ENCODE results near the gene CD37.
"Not testable (repeated sequence)": the region's sequence is repeated elsewhere in the genome, so short reads cannot be mapped to it uniquely, and the experiment has no call there.

Gene CD37, protein sequence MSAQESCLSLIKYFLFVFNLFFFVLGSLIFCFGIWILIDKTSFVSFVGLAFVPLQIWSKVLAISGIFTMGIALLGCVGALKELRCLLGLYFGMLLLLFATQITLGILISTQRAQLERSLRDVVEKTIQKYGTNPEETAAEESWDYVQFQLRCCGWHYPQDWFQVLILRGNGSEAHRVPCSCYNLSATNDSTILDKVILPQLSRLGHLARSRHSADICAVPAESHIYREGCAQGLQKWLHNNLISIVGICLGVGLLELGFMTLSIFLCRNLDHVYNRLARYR

DNA sequence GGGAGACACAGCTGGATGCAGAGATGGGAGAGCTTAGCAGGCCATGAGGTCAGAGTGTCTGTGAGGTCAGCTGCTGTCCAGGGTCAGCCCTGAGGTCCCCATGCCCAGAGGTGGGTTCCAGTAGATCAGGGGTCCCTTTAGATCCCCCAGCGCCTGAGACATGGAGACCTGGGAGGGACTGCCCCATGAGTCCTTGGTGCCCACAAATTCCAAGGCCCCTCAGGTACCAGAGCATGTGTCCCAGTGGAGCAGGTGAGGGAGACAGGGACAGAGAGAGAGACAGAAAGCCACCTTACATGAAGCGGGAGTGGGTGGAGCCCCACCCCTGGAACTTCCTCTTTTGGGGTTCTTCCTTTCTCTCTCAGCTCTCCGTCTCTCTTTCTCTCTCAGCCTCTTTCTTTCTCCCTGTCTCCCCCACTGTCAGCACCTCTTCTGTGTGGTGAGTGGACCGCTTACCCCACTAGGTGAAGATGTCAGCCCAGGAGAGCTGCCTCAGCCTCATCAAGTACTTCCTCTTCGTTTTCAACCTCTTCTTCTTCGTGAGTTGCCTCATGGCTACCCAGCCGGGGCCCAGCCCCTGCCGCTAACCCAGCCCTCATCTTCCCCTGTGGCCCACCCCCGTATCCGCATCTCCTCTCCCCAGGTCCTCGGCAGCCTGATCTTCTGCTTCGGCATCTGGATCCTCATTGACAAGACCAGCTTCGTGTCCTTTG lies at the start of gene CD37:
CD37 (plus strand) TSS at position 336 of the 713 bp plus-strand sequence; CDS start at position 471, 135 bp downstream.
- DNase-seq = no peak

DNA sequence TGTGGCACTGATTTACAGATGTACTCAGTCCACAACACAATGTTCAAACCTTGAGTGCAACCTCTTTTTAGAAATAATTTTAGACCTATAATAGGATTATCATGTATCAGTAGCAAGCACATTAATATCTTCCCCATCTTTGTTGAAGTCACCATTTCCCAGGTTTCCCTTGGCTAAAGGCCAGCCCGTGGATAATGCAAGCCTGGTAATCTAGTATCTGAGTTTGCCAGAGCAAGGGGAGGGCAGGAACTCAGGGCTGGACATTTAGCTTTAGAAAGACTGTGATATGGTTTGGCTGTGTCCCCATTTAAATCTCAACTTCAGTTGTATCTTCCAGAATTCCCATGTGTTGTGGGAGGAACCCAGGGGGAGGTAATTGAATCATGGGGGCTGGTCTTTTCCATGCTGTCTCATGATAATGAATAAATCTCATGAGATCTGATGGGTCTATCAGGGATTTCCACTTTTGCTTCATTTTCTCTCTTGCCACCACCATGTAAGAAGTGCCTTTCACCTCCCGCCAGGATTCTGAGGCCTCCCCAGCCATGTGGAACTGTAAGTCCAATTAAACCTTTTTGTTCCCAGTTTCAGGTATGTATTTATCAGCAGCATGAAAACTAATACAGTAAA lies 48.0 kb upstream of the CD37 start:
- DNase-seq = no peak

DNA sequence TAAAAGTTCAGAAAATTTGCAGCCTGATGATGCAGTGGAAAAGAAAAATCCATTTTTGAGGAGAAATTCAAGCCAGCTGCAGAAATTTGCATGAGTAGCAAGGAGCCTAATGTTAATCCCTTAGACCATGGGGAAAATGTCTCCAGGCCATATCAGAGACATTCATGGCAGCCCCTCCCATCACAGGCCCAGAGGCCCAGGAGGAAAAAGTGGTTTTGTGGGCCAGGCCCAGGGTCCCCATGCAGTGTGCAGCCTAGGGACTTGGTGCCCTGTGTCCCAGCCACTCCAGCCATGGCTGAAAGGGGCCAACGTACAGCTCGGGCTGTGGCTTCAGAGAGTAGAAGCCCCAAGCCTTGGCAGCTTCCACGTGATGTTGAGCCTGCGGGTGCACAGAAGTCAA lies 47.0 kb upstream of the CD37 start:
- DNase-seq = not testable (repeated sequence)

DNA sequence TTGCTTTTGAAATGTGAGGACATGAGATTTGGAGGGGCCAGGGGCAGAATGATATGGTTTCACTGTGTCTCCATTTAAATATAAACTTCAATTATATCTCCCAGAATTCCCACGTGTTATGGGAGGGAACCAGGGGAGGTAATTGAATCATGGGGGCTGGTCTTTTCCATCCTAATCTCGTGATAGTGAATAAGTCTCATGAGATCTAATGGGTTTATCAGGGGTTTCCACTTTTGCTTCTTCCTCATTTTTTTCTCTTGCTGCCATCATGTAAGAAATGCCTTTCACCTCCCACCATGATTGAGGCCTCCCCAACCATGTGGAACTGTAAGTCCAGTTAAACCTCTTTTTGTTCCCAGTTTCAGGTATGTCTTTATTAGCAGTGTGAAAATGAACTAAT lies 45.9 kb upstream of the CD37 start:
- not testable (repeated sequence) for DNase-seq

DNA sequence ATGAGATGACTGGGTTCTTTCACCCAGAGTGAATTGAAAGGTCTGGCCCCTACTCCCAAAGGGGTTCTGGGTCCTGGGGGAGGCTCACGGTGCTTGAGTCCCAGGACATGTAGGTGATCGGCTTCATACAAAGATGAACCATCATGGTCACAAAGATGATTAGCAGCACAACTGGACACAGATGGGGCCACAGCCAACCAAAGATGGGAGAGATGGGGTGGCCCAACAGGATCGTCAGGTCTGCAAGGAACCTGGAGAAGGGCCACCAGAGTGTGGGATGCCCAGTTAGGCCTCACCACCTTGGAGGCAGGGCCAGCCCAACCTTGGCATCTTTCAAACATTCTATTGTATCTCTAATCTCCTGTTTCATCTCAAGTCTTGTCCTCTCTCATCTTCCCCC lies 44.7 kb upstream of the CD37 start:
- no peak for DNase-seq

DNA sequence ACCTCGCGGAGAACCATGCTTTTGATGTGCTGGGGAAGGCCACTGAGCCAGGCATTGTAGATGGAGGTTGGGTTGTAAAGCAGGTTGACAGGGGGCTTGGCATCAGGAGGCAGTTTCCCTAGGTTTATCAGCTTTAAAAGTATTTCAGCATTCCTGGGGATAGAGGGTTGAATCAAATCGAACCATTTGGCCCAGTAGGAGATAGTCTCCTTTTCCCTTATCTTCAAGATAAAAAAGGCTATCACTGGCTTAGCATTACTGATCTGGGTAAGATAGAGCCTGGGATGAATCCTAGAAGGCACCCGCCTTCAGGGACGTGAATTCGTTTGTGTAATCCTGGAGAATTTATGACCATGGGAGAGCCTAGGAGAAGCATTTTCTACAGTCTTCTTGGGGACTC lies 40.8 kb upstream of the CD37 start:
- DNase-seq = no peak

DNA sequence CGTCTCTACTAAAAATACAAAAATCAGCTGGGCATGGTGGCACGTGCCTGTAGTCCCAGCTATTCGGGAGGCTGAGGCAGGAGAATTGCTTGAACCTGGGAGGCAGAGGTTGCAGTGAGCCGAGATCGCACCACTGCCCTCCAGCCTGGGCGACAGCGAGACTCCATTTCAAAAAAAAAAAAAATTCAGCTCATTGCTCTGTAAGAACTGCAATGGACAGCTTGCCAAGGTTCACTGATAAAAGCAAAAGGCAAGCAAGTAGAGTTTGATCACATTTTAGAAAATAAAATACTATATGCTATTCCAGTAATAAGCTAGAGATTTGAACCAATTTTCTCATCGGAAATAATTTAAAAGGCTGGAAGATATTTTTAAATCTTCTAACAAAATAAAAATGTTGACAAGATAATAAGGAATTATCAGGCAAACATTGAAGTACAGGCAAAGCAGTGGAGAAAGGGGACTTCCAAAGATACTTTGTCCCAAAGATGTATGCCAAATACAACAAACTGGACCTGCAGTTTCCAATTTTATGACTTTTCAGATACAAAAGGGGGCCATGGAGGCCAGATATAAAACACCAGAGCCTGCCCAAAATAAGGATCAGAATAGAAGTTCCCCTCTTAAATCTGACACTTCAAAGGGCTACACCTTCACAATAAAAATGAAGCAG lies 39.9 kb upstream of the CD37 start:
- no peak for DNase-seq

DNA sequence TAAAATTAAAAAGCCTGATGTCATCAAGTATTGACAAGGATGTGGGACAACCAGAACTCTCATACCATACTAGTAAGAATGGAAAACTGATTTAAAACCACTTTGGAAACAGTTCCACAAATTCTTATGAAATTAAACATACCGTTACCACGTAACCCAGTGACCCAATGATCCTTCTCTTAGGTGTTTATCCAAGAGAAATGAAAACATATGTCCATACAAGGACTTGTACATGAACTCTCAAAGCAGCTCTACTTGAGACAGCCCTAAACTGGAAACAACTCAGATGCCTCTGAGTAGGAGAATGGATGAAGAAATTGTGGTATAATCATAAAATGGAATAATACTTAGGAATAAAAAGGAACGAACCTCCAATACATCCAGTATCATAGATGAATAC lies 37.8 kb upstream of the CD37 start:
- DNase-seq = no peak

DNA sequence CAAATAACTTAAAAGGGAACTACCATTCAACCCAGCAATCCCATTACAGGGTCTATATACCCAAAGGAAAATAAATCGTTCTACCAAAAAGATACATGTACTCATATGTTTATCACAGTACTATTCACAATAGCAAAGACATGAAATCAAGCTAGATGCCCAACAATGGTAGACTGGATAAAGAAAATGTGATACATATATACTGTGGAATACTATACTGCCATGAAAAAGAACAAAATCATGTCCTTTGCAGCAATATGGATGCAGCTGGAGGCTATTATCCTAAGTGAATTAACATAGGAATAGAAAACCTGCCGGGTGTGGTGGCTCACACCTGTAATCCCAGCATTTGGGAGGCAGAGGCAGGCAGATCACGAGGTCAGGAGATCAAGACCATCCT lies 36.6 kb upstream of the CD37 start:
- DNase-seq = not testable (repeated sequence)

DNA sequence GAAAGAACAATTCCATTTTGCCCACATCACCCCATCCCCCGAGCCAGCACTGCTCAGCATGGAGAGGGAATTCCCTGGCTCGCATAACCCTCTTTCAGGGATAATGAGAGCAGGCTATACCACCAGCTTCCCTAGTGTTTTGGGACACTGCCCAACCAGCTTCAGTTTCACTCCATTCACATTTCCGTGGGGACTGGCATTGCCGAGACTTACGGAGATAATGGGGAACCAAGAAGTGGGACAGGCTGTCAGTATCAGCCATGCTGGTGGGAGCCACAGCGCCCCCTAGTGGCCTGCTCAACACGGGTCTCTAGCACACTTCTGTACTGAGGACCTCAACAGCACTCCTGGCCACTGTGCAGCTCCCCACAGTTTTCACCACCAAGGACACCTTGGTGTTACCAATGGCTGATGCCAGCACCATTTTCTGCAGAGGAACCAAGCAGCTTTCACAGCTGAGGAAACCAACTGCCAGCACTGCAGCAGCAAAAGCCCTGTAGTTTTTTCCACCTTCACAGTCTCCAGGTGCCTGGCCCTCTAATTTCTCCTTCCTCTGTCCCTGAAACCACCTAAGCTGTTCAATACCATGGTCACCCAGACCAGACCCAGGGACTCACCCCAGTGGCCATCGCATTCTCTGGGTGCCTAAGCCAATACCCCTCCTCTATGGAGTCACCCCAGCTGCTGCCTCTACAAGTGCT lies 33.9 kb upstream of the CD37 start:
- DNase-seq = peak in 1 of 2 experiments; percentile 13

DNA sequence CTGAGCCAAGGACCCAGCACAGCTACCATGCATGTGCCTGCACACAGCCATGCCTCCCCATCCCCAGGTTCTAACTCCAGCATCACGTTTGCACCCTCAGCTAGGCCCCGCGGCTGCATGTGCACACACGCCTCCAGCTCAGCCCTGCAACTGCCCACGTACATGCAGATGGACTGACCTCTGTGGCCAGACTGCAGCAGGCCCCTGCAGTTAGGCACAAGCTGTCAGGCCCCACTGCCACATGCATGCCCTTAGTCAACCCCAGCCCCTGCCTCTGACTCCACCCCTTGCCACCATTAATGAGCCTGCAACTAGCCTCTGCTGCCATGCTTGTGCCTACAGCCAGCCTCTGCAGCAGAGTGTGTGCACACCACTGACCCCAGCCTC lies 33.3 kb upstream of the CD37 start:
- no peak for DNase-seq

DNA sequence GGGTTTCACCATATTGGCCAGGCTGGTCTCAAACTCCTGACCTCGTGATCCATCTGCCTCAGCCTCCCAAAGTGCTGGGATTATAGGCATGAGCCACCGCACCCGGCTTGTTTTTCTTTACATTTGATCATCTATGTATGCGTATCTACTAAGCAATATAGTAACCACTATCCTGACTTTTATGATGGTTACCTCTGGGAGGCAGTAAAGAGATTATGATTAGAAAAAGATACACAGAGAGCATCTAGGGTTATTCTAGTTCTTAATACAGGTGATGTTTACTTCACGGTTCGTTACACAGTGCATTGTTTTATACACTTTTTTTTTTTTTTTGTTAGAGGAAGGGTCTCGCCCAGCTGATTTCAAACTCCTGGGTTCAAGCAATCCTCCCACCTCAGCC lies 28.5 kb upstream of the CD37 start:
- DNase-seq = not testable (repeated sequence)

DNA sequence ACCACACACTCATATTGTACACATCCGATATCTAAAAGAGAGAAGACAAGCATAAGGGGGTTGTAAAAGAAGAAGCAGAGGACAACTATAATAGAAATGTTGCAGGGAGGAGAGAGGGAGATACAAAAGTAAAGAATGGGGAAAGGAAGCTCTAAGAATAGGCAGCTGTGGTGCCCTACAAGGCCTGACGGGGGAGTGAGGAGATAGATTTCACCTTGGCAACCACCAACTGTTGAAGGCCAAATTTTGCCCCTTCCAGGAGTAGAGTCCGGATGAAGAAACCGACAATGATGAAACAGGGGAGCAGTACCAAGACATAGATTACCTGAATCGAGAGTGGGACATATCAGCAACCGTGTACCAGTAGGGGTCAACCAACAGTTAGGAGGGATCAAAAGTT lies 26.1 kb upstream of the CD37 start:
- no peak for DNase-seq

DNA sequence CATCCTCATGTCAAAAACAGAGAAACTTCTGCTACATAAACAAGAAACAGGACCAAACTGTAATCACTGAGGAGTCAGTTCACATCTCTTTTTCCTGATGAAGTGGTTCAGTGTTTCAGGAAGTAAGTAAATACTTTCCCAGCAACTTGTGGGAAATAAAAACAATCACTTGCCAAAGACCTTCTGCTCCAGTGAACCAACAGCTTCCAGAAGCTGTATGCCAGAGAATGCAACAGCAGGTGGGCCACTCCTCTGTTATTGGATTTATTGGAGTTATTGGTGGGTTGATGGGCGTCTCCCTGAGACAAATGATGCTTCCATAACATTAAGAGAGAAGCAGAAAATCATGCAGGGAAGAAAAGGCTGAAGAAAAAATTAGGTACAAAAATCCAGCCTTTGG lies 20.1 kb upstream of the CD37 start:
- DNase-seq = no peak

DNA sequence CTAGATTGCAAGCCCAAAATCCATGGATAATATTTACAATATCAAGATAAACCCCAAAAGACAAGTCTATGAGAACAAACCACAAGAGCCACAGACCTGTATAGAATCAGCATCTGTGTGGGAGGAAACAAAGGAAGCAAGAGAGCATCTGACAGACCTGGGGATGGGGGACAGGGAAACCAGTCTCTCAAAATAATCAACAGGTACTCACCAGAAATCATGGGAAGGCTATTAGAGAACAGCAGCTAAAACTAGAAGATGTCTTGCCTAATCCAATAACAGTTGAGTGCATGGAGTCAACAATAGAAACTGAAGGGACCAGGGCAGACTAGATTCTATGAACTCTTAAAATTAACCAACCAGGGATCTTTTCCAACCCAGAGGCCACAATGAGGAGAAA lies 18.9 kb upstream of the CD37 start:
- DNase-seq = no peak

DNA sequence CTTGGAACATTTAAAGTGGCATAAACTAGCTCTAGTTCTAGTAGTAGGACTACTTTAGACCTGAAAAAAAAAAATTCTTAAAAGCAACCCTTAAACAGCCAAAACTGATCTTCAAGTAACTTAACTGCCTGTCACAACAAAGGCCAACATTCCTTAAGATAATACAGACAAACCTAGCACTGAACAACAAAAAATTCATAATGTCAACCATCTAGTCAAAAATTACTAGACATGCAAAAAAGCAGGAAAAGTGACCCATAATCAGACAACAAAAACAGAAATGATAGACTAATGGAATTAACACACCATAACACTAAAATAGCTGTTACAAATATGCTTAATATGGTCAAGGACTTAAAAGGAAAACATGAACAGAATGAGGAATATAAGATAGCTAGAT lies 16.9 kb upstream of the CD37 start:
- no peak for DNase-seq

DNA sequence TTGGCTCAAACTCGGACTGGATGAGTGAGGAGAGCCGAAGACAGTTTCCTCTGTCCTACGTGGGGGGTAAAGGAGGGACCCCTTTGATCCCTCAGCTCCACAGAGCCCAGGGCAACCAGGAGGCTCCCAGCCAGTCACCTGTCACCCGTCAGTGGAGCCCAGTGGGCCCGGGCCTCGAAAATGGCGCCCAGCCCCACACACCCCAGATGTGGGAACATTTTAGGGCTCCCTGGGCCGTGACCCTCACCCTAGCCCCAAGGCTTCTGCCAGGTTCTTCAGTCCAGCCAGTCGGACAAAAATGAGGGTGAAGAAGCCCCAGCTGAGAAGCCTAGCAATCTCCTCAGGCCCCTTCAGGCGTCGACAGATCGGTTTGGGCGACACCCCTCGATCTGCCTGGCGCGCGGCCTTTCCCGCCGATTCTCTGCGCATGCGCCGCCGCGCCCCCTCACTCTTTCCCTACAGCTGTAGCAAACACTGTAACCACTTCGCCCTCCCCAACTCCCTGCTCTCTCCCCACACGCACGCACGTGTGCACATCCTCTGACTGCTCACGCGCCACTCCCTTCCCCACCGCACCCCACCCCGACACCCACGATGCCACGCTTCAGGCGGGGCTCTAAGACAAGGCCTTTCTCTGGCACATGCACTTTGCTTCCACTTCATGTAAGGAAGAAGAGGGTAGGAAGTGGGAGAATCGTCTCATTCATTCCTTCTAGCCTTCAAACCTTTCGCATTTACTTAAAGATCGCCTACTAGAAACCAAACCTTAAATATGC lies 10.2 kb upstream of the CD37 start, which contains the start of gene SLC6A16:
SLC6A16 (minus strand) TSS at position 391 of the 776 bp plus-strand sequence. CDS start 13,844 bp downstream, outside the sequence.
- no peak for DNase-seq

DNA sequence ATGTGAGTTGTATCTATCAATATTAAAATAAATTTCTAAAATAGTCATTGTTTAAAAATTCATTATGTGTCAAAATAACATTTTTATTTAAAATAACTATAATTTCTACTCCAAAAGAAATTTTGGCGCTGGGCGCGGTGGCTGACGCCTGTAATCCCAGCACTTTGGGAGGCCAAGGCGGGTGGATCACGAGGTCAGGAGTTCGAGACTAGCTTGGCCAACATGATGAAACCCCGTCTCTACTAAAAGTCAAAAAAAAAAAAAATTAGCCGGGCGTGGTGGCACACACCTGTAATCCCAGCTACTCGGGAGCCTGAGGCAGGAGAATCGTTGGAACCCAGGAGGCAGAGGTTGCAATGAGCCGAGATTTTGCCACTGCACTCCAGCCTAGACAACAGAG lies 9.4 kb upstream of the CD37 start:
- not testable (repeated sequence) for DNase-seq

DNA sequence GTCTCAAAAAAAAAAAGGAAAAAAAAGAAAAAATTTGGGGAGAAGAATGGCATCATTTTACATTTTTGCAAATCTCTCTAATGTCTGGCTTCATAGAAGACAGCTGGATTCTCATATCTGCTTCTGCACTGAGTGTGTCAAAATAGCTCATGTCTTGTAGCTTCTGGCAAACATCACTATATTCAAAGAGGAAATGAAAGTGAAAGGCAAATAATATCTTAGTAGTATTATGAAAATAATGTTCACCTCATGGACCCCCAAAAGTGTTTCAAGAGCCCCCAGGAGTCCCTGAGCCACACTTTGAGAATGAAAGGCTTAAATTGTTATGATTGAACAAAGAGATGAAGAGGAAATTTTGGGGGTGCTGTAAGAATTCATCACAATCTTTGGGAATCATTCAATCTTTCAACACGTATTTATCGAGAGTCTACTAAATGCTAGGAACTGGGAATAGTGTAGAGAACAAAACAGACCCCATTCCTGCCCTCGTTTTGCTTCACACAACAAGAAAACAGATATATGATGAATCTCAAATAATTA lies 9.0 kb upstream of the CD37 start:
- DNase-seq = no peak

DNA sequence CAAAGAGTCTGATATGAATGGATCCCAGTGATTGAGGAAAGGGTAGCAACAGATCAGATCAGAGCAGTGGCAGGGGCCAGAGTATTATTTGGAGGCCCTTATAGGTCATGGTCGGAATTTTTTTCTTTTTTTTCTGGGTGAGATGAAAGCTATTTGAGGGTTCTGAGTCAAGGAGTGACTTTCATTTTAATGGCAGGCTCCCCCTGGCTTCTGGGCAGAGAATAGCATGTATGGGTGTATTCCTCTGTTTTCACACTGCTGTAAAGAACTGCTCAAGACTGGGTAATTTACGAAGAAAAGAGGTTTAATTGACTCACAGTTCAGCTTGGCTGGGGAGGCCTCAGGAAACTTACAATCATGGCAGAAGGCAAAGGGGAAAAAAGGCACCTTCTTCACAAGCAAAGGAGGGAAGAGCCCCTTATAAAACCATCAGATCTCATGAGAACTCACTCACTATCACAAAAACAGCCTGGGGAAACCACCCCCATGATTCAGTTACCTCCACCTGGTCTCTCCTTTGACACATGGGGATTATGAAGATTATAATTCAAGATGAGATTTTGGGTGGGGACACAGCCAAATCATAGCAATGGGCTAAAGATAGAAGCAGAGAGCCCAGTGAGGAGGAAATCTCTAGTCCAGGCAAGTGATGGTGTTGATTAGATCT lies 7.2 kb upstream of the CD37 start:
- no peak for DNase-seq

DNA sequence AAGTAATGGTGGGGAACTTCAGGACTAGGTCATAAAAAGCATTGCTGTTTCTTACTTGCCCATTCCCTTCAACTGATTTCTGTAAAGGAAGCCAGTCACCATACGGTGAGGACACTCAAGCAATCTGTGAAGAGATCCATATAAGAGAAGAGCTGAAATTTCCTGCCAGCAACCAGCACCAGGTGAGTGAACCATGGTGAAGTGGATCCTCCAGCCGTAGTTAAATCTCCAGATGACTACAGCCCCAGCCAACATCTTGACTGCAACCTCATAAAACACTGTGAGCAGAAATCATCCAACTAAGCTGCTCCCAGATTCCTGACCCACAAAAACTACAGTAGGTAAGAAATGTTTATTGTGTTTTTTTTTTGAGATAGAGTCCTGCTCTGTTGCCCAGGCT lies 6.5 kb upstream of the CD37 start:
- DNase-seq = no peak
